ENCODE measurements around the gene PSTK.

The PSTK gene

DNA sequence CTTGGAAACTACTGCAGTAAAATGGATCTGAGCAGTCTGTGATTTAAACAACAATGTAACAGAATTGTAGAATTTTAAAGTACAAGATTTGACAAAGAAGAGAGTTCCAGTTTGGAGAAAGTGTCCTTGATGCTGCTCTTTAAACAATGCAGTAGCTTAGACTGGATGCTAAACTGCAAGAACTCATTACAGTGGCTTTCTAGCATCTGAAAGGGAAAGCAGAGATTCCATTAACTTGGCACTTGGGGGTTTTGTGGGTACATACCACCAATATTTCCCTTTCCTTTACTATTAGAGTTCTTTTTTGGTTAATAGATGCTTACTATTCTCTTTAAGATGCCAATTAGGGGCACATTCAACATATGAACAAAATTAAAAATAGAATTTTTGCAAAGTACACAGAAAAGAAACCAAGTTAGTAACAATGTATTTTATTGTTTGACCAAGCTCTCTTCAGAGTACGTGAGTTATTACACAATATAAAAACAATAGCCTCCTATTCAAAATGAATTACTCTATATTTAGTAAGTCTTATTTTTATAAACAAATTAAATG is 11.9 kb downstream of the PSTK start:
- no peak for DNase-seq (ENCODE audit: low read depth in 4 of 4, low spot score in 1 of 4)

GRCh38 chr10:122993797-122994336 is 13.7 kb downstream of the PSTK start:
- no peak for DNase-seq (ENCODE audit: low read depth in 4 of 4, low spot score in 1 of 4)

GRCh38 chr10:122995936-122996335 is 15.7 kb downstream of the PSTK start:
- DNase-seq (ENCODE audit: low read depth in 4 of 4, low spot score in 1 of 4): no peak

- DNase-seq (ENCODE audit: low read depth in 4 of 4, low spot score in 1 of 4): no peak
Measured at GRCh38 chr10:122997864-122998263, 17.7 kb downstream of the PSTK start.

DNA sequence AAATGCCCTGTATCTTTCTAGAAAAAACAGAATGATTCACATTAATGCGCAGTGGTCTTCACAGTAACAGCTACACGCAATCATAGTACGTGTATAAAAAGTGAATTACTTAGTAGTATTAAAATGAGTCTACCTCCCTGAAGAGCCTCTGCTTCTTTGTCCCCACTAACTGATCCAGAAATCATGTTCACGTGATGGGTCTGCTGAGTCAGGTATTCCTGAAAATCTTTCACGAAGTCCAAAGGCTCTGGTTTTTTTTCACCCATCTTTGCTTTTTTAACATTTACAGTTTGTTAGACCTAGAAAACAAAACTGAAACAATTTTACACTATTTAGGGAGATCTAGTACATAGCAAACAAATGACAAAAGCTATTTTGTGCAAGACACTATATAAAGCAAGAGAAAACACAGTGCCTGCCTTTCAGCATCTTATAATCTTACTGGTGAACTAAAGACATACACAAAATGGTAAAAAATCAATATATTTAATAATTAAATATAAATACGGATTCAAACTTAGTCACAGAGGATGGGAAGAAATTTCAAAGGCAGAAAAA is 18.2 kb downstream of the PSTK start:
- DNase-seq (ENCODE audit: low read depth in 4 of 4, low spot score in 1 of 4): no peak

- DNase-seq (ENCODE audit: low read depth in 4 of 4, low spot score in 1 of 4): no peak
Measured at GRCh38 chr10:122998934-122999333, 18.7 kb downstream of the PSTK start.

DNA sequence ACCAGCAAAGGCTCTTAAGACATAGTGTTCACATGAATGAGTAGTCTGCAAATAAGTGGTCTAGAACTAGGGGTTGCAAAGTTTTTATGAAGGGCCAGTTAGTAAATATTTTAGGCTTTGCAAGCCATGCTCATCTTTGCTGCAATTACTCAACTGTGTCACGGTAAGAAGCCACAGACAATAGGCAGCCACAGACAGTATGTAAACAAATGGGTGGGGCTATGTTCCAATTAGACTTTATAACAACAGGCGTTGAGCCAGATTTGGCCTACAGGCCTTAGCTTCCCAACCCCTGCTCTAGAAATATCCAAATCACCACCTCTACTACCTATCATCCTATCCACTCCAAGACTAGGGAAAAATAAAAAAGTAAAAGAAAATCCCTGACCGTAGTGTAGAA is 19.1 kb downstream of the PSTK start:
- DNase-seq (ENCODE audit: low read depth in 4 of 4, low spot score in 1 of 4): no peak

- DNase-seq (ENCODE audit: low read depth in 4 of 4, low spot score in 1 of 4): no peak
Measured at GRCh38 chr10:123000155-123000554, 20.0 kb downstream of the PSTK start.

- no peak for DNase-seq (ENCODE audit: low read depth in 4 of 4, low spot score in 1 of 4)
Measured at GRCh38 chr10:123001370-123001769, 21.2 kb downstream of the PSTK start.

GRCh38 chr10:123004298-123004697 is 24.1 kb downstream of the PSTK start:
- DNase-seq (ENCODE audit: low read depth in 4 of 4, low spot score in 1 of 4): no peak

GRCh38 chr10:123007558-123008354 is 27.6 kb downstream of the PSTK start:
- DNase-seq (ENCODE audit: low read depth in 4 of 4, low spot score in 1 of 4): peak; percentile 10 to 34 (median 26)

DNA sequence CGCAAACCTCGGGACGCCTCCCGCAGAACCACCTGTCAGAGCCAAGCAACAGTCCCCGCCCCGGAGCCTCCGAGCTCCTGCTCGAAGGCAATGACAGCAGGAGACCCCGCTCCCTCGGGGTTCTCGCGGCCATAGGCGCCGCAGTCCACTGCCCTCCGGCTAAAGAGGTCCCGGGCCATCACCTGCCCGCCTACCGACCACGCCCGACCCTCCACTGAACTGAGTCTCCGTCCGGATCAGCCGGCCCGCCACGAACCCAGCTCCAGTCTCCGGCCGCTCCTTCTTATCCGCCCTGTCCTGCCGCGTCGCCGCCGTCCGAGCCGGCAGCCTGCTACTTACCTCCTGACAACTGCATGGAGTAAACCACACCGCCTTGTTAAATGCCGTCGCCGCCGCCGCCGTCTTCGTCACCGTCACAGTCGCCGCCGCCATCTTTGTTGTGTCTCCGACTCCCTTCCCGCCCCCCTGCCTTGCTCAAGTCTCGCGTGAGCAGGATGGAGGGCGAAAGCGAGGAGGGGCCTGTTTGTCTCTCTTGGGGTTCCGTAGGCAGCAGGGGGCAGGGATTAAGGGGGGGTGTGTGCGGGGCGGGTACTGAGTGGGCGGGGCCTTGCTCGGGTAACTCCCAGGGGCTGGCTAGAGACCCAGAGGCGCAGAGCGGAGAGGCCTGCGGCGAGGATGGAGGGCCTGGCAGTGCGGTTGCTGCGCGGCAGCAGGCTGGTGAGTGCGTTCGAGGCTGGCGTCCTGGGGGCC is 28.3 kb downstream of the PSTK start, which contains the start of the genes ACADSB and IKZF5:
ACADSB (plus strand) TSS at position 652 of the 750 bp plus-strand sequence; CDS start at position 676, 24 bp downstream.
IKZF5 (minus strand) TSS at position 441 of the 750 bp plus-strand sequence. CDS start 10,170 bp downstream, outside the sequence.
- peak; percentile 84 to 93 (median 88) for DNase-seq (ENCODE audit: low read depth in 4 of 4, low spot score in 1 of 4)

DNA sequence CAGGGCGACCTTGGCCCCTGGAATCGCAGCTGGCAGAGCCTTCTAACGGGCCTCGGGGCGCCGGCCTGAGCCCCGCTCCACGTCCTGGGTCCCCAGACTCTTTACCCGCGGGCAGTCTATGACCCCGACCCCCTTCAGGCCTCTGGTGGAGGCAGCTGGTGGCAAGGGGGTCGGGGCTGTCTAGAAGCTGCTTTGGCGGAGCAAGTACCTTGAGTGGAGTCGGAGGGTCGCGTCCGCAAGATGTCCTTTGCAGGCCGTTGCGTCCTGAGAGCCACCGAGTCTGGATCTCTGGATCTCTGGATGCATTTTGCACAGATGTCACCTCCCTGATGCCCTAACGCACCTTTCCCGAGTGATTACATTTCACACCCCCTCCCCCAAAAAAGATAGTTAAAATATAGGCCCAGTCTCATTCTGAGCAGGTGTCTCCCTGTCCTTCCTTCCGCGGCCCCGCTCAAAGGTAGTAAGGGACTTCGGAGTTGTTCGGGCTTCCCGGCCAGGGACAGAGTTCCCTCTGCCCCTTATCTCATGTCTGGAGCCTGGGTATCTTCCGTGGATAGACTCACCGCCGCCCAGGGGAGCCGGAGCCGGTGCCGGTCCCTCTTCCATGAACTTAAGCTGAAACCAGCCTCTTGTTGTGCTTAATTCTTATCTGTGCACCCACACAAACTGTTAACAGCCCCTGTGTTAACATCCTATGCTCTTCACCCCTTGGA is 29.1 kb downstream of the PSTK start:
- peak in 3 of 4 experiments; percentile 0 to 15 (median 0) for DNase-seq (ENCODE audit: low read depth in 4 of 4, low spot score in 1 of 4)

GRCh38 chr10:123011987-123012386 is 31.8 kb downstream of the PSTK start:
- DNase-seq (ENCODE audit: low read depth in 4 of 4, low spot score in 1 of 4): no peak

GRCh38 chr10:123013456-123014419 is 33.5 kb downstream of the PSTK start:
- no peak for DNase-seq (ENCODE audit: low read depth in 4 of 4, low spot score in 1 of 4)

GRCh38 chr10:123014772-123015171 is 34.6 kb downstream of the PSTK start:
- DNase-seq (ENCODE audit: low read depth in 4 of 4, low spot score in 1 of 4): no peak

DNA sequence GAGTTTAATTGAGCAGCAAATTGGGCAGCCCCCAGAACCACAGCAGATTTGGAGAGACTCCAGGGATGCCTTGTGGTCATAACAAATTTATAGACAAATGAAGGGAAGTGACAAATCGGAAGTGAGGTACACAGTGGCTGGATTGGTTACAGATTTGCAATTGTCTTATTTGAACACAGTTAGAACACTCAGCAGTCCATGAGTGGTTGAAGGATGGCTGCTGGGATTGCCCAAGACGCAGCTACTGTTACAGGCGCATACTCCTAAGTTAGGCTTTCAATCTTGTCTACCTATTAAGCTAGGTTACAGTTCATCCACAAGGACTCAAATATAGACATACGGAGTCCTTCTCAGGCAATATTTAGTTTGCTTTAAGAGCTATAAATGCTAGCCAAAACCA is 36.0 kb downstream of the PSTK start:
- DNase-seq (ENCODE audit: low read depth in 4 of 4, low spot score in 1 of 4): no peak

DNA sequence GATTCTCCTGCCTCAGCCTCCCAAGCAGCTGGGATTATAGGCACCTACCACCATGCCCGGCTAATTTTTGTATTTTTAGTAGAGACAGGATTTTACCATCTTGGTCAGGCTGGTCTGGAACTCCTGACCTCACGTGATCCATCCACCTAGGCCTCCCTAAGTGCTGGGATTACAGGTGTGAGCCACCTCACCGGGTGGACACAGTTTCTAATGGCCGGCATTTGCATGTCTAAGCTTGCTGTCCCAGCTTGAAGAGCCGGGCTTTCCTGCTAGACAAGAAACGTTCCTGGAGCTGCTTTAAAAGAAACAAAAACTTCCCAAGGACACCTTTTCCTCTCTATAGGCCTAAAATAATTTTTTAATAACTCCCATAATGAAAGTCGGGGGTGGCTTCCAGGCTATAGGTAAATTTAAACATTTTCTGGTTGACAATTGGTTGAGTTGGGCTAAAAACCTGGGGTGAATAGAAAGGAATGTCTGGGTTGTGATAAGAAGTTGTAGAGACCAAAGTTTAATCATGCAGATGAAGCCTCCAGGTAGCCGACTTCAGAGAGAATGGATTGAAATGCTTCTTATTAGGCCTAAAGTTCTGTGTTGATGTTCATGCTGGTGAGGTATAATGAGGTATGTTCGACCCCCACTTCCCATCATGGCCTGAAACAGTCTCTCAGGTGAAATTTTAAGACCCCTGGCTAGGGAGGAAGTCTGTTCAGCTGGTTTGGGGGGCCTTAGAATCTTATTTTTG is 37.4 kb downstream of the PSTK start:
- DNase-seq (ENCODE audit: low read depth in 4 of 4, low spot score in 1 of 4): no peak

DNA sequence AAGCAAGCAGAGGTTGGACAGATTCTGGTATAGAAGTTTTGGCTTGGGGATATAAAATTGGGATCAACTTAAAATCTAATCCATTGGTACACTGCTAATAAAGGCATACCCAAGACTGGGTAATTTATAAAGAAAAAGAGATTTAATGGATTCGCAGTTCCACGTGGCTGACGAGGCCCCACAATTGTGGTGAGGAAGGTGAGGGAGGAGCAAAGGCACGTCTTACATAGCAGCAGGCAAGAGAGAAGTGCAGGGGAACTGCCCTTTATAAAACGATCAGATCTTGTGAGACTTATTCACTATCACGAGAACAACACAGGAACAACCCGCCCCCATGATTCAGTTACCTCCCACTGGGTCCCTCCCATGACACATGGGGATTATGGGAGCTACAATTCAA is 38.3 kb downstream of the PSTK start:
- DNase-seq (ENCODE audit: low read depth in 4 of 4, low spot score in 1 of 4): no peak

Measured in stimulated activated CD4-positive, alpha-beta T cell treated with anti-CD3 and anti-CD28 coated beads, Interleukin-1b, Interleukin-23, amount 100 ng/mL, for 24 hours (primary cell).